GM12801 (cell line): ENCODE results near the gene CARD14.

Experiments
- CTCF ChIP-seq: IDR thresholded peaks from one replicate; pipeline ENCODE4 v1.5.1; 2011; ENCODE audit warnings: control low read depth; ENCODE audit not compliant: insufficient read length; ENCODE audit errors: extremely low read depth

Gene CARD14

GRCh38 chr17:80254396-80255251, 84.8 kb downstream of the CARD14 start:
- TF ChIP-seq CTCF, result no peak

GRCh38 chr17:80256034-80256350, 86.2 kb downstream of the CARD14 start:
- TF ChIP-seq CTCF, result no peak

- no peak for TF ChIP-seq CTCF
These were observed 87.9 kb downstream of the CARD14 start for GRCh38 chr17:80257716-80258213.
